CD4-positive, CD25-positive, alpha-beta regulatory T cell (primary cell): ENCODE results near the gene PGRMC2. TPM values are rescaled to one million over a fixed set of nuclear protein-coding genes. Genes with fewer than 3 reads are reported as not detected.
A peak's percentile ranks its signal among the peaks of the same experiment; 100 is the strongest.
"Not testable (repeated sequence)": the region's sequence is repeated elsewhere in the genome, so short reads cannot be mapped to it uniquely, and the experiment has no call there.

Experiments used
- ATAC-seq, 2 donors: fragments of 150-1000 bp; cut with Tn5 transposase; one replicate each; pipeline ENCODE4 v1.10.0; 2021; ENCODE audit warnings: low read depth in 2 of 2, moderate number of reproducible peaks in 2 of 2, moderate library complexity in 1 of 2
- DNase-seq, 3 donors: peaks; one replicate each; pipeline versions ENCODE4 v3.0.0 to v3.0.0-alpha.2; 2012 to 2022; ENCODE audit warnings: mixed read lengths in 1 of 3
- H3K27ac ChIP-seq: one replicate; pipeline ENCODE4 v1.7.0; 2013; ENCODE audit warnings: mild to moderate bottlenecking, low read length; ENCODE audit not compliant: insufficient read depth, poor library complexity, severe bottlenecking
- H3K27me3 ChIP-seq: one replicate; pipeline ENCODE4 v1.7.0; 2013; ENCODE audit warnings: low read length; ENCODE audit not compliant: control insufficient read depth, insufficient read depth
- H3K36me3 ChIP-seq: one replicate; pipeline ENCODE4 v1.7.0; 2013; ENCODE audit warnings: mild to moderate bottlenecking, low read length, moderate library complexity; ENCODE audit not compliant: control insufficient read depth, insufficient read depth
- H3K4me1 ChIP-seq: 2 replicates; pipeline ENCODE4 v1.7.0; 2013; ENCODE audit warnings: mild to moderate bottlenecking, low read length; ENCODE audit not compliant: insufficient read depth, control insufficient read depth, poor library complexity, severe bottlenecking
- H3K4me3 ChIP-seq: one replicate; pipeline ENCODE4 v1.7.0; 2013; ENCODE audit warnings: low read depth, mild to moderate bottlenecking, low read length, moderate library complexity
- H3K9me3 ChIP-seq, 2 experiments: 1 replicate in 1 of 2; 2 replicates in 1 of 2; pipeline ENCODE4 v1.7.0; 2013; ENCODE audit warnings: low read length in 2 of 2, mild to moderate bottlenecking in 1 of 2, moderate library complexity in 1 of 2; ENCODE audit not compliant: control insufficient read depth in 2 of 2
- H3K27ac Mint-ChIP-seq, 3 donors: one replicate each; pipeline ENCODE4 v1.8.0; 2020 to 2022; ENCODE audit warnings: mild to moderate bottlenecking in 3 of 3, mixed read lengths in 3 of 3, moderate library complexity in 2 of 3
- H3K27me3 Mint-ChIP-seq: one replicate; pipeline ENCODE4 v1.8.0; 2022; ENCODE audit warnings: mild to moderate bottlenecking, mixed read lengths
- H3K36me3 Mint-ChIP-seq: one replicate; pipeline ENCODE4 v1.8.0; 2020; ENCODE audit warnings: mixed read lengths
- H3K4me1 Mint-ChIP-seq, 4 donors: one replicate each; pipeline ENCODE4 v1.8.0; 2020 to 2022; ENCODE audit warnings: mixed read lengths in 4 of 4, mild to moderate bottlenecking in 1 of 4
- H3K4me3 Mint-ChIP-seq, 4 donors: one replicate each; pipeline ENCODE4 v1.8.0; 2020 to 2022; ENCODE audit warnings: mild to moderate bottlenecking in 4 of 4, mixed read lengths in 4 of 4, moderate library complexity in 3 of 4
- H3K9me3 Mint-ChIP-seq, 7 donors: one replicate each; pipeline ENCODE4 v1.8.0; 2020 to 2022; ENCODE audit warnings: mixed read lengths in 7 of 7, mild to moderate bottlenecking in 3 of 7, moderate library complexity in 2 of 7
- polyA plus RNA-seq, 4 donors: library from polyadenylated mRNA; unstranded; fragments of 300-500 nt; fragmentation: Illumina TruSeq; gene quantifications; one replicate each; pipeline ENCODE4 v1.2.3, GENCODE V29; 2021
- total RNA-seq: library from RNA; stranded (reverse); gene quantifications from one replicate; pipeline ENCODE4 v1.2.3, GENCODE V29; 2022

Gene PGRMC2
- total and polyA plus RNA-seq, 5 donors from 2014 or later = 12.7 to 48.6 (median 18.3) TPM

GRCh38 chr4:128281354-128281753 lies 6.3 kb downstream of the PGRMC2 start:
- Mint-ChIP-seq H3K4me3 (peak overlapping the region in 1 of 4 donors; percentile 45), H3K27ac (peak overlapping the region in 1 of 3 donors; percentile 2), H3K9me3 (no peaks in the 10 kb centered on the region), H3K36me3 (no peaks in the 10 kb centered on the region), H3K4me1 (peaks cover 40 to 64% (median 54%) of the 10 kb centered on the region in 4 donors), H3K27me3 (peaks cover under 1% of the 10 kb centered on the region)
- H3K27ac ChIP-seq = no peak overlapping the region
- H3K27me3 ChIP-seq = no peaks in the 10 kb centered on the region
- ATAC-seq = no peak
- no peak overlapping the region for H3K4me3 ChIP-seq
- no peaks in the 10 kb centered on the region for H3K36me3 ChIP-seq
- no peak for DNase-seq
- peaks cover 21% of the 10 kb centered on the region for H3K4me1 ChIP-seq
- H3K9me3 ChIP-seq = no peaks in the 10 kb centered on the region

DNA sequence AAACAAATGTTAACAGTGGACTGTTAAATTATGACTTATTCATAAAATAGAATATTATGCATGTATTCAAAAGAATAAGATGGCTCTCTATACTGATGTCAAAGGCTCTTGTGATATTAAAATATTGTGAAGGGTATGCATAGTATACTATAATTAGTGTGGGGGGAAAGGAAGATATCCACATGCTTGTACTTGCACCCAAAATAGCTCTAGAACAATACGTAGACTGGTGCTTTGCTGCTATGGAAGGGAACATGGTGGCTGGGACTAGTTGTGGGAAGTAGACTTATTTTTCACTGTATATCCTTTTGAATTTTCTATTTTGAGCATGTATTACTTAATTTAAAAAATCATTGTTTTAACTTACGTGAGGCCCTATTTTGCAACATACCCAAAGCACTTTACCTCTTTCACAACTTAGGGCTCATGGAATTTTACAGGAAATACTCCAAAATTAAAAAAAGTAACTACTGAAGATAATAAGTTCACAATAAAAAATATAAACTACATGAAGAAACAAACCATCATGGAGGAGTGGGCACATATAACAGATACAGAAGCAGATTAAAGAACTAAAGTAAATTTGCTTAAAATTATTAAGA lies 7.9 kb downstream of the PGRMC2 start:
- H3K36me3 Mint-ChIP-seq = no peaks in the 10 kb centered on the region
- H3K27me3 Mint-ChIP-seq = no peaks in the 10 kb centered on the region
- no peaks in the 10 kb centered on the region for H3K9me3 ChIP-seq
- no peaks in the 10 kb centered on the region for H3K9me3 Mint-ChIP-seq
- H3K4me3 ChIP-seq = no peak overlapping the region
- peaks cover 5% of the 10 kb centered on the region for H3K4me1 ChIP-seq
- no peaks in the 10 kb centered on the region for H3K27me3 ChIP-seq
- H3K27ac ChIP-seq = no peak overlapping the region
- DNase-seq (no peak), ATAC-seq (no peak)
- H3K4me3 Mint-ChIP-seq = peak overlapping the region in 1 of 4 donors; percentile 27
- H3K4me1 Mint-ChIP-seq = peaks cover 30 to 53% (median 44%) of the 10 kb centered on the region in 4 donors
- no peaks in the 10 kb centered on the region for H3K36me3 ChIP-seq
- peak overlapping the region in 1 of 3 donors; percentile 6 for H3K27ac Mint-ChIP-seq

DNA sequence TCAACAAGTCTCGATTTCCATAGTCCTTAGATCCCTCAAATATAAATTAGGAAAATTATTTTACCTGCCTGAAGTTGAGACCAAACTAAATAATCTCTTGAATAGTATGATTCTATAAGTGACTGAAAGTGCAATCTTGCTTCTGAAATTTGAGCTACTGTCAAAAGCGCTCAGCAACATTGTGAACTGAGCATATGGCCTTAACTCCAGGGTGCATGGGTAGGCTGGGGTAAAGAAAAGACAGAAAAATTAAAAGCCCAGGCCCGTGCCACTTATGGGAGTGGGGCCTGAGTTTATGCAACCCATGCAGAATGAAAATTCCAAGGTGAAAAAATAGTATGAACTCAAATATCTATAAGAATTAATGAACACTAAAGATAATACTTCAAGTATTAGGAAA lies 9.8 kb downstream of the PGRMC2 start:
- no peaks in the 10 kb centered on the region for H3K27me3 ChIP-seq
- H3K9me3 Mint-ChIP-seq = no peaks in the 10 kb centered on the region
- DNase-seq (no peak), ATAC-seq (no peak)
- no peak overlapping the region for H3K27ac Mint-ChIP-seq
- H3K4me1 ChIP-seq = no peaks in the 10 kb centered on the region
- peaks cover 30 to 55% (median 42%) of the 10 kb centered on the region in 4 donors for H3K4me1 Mint-ChIP-seq
- no peaks in the 10 kb centered on the region for H3K36me3 Mint-ChIP-seq
- H3K27ac ChIP-seq = no peak overlapping the region
- no peak overlapping the region for H3K4me3 Mint-ChIP-seq
- H3K36me3 ChIP-seq = no peaks in the 10 kb centered on the region
- H3K4me3 ChIP-seq = no peak overlapping the region
- H3K9me3 ChIP-seq = no peaks in the 10 kb centered on the region
- no peaks in the 10 kb centered on the region for H3K27me3 Mint-ChIP-seq

DNA sequence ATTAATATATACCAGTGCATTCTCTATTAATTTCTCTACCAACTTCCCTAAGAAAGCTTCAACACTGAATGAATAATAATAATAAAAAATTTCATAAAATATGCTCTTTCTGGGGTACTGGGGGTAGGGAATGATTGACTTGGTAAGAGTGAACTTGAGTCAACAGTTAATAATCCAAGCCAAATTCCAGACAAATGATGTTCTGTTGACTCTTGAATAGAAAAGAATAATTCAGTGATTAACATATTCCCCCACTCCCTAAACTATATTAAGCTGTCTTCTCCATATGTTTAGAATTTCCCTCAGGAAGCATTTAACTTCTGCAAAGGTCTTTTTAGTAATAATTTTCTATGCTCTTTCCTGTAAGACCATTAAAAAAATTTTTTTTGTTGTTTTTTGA lies 12.3 kb downstream of the PGRMC2 start:
- peaks cover 17 to 35% (median 22%) of the 10 kb centered on the region in 4 donors for H3K4me1 Mint-ChIP-seq
- H3K4me3 Mint-ChIP-seq = no peak overlapping the region
- no peaks in the 10 kb centered on the region for H3K9me3 Mint-ChIP-seq
- DNase-seq (no peak), ATAC-seq (no peak)
- Histone ChIP-seq H3K27ac (no peak overlapping the region), H3K27me3 (no peaks in the 10 kb centered on the region), H3K36me3 (peaks cover 17% of the 10 kb centered on the region), H3K9me3 (no peaks in the 10 kb centered on the region), H3K4me1 (no peaks in the 10 kb centered on the region), H3K4me3 (no peak overlapping the region)
- H3K27me3 Mint-ChIP-seq = no peaks in the 10 kb centered on the region
- peak overlapping the region in 1 of 3 donors; percentile 20 for H3K27ac Mint-ChIP-seq
- H3K36me3 Mint-ChIP-seq = peaks cover 7% of the 10 kb centered on the region

DNA sequence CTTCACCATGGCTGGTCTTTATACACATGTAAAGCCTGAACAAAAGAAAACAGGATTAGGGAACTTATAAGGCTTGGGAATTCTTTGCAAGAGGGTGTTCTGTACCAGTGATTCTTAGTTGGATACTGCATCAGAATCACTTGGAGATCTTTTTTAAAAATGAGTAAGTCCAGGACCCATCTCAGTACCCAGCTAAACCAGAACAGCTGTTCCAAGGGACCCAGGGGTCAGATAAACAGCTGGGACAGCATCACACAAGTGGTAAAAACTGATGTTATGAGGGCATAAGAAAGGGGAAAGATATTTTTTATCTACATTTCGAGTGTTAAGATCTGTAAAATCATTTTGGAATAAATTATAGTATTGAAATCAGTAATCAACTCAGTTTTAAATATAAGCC lies 16.1 kb downstream of the PGRMC2 start:
- Histone ChIP-seq H3K4me1 (no peaks in the 10 kb centered on the region), H3K9me3 (no peaks in the 10 kb centered on the region), H3K27me3 (no peaks in the 10 kb centered on the region), H3K27ac (no peak overlapping the region), H3K4me3 (no peak overlapping the region), H3K36me3 (peaks cover 28% of the 10 kb centered on the region)
- H3K9me3 Mint-ChIP-seq = no peaks in the 10 kb centered on the region
- H3K4me3 Mint-ChIP-seq = no peak overlapping the region
- H3K27ac Mint-ChIP-seq = no peak overlapping the region
- peaks cover 7% of the 10 kb centered on the region for H3K36me3 Mint-ChIP-seq
- peaks cover 6 to 20% (median 12%) of the 10 kb centered on the region in 4 donors for H3K4me1 Mint-ChIP-seq
- DNase-seq (no peak), ATAC-seq (no peak)
- H3K27me3 Mint-ChIP-seq = no peaks in the 10 kb centered on the region

GRCh38 chr4:128268970-128269369 lies 18.6 kb downstream of the PGRMC2 start:
- Mint-ChIP-seq H3K36me3 (peaks cover 7% of the 10 kb centered on the region), H3K4me3 (no peak overlapping the region), H3K27me3 (no peaks in the 10 kb centered on the region), H3K9me3 (peaks cover 0 to 9% (median 0%) of the 10 kb centered on the region in 7 donors), H3K4me1 (peaks cover 0 to 12% (median 7%) of the 10 kb centered on the region in 4 donors), H3K27ac (peak overlapping the region in 1 of 3 donors; percentile 43)
- DNase-seq (no peak), ATAC-seq (no peak)
- H3K4me3 ChIP-seq = no peak overlapping the region
- peaks cover 5 to 13% of the 10 kb centered on the region in 2 experiments for H3K9me3 ChIP-seq
- H3K4me1 ChIP-seq = no peaks in the 10 kb centered on the region
- H3K27me3 ChIP-seq = no peaks in the 10 kb centered on the region
- peaks cover 28% of the 10 kb centered on the region for H3K36me3 ChIP-seq
- no peak overlapping the region for H3K27ac ChIP-seq

DNA sequence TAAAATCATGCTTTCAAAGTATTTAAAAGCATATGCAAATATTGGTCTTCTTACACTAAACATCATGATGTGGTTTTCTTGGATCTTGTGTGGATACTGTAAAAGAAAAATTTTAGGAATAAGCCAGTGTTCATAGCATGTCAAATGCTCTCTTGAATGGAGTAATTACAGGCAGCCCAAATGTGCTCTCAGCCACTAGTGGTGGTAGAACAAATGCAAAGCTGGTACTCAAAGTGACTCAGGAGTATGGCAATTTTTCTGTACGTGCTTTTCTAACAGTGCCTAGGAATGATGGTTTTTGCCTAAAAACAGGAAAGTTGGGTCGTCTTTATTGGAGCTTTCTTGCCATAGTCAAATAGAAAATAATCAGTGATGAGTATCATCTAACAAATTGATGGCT lies 19.9 kb downstream of the PGRMC2 start:
- Mint-ChIP-seq H3K27ac (no peak overlapping the region), H3K4me1 (peaks cover 0 to 2% (median under 1%) of the 10 kb centered on the region in 4 donors), H3K27me3 (no peaks in the 10 kb centered on the region), H3K4me3 (no peak overlapping the region), H3K36me3 (peaks cover 7% of the 10 kb centered on the region), H3K9me3 (peaks cover 0 to 10% (median 0%) of the 10 kb centered on the region in 7 donors)
- ATAC-seq (no peak), DNase-seq (no peak)
- Histone ChIP-seq H3K27me3 (no peaks in the 10 kb centered on the region), H3K4me1 (no peaks in the 10 kb centered on the region), H3K9me3 (peaks cover 5 to 13% of the 10 kb centered on the region in 2 experiments), H3K27ac (no peak overlapping the region), H3K4me3 (no peak overlapping the region), H3K36me3 (peaks cover 28% of the 10 kb centered on the region)

DNA sequence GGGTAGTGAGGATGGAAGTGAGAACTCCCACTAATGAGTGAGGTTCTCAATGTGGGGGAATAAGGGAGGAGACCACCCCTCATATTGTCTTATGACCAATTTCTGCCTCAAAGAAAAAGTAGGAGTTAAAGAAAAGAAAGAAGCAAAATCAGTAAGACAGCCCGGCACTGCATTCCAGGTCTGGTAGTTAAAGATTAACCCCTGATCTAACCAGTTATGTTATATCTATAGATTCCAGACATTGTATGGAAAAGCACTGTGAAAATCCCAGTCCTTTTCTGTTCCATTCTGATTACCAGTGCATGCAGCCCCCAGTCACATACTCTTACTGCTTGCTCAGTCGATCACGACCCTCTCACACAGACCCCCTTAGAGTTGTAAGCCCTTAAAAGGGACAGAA lies 20.4 kb downstream of the PGRMC2 start:
- peaks cover 0 to 10% (median 0%) of the 10 kb centered on the region in 7 donors for H3K9me3 Mint-ChIP-seq
- H3K27ac ChIP-seq = not testable (repeated sequence)

More for the DNA sequence above, 20.4 kb downstream of the PGRMC2 start:
- H3K4me3 ChIP-seq, H3K4me3 Mint-ChIP-seq, H3K4me1 Mint-ChIP-seq, H3K27ac Mint-ChIP-seq, ATAC-seq, DNase-seq, H3K36me3 Mint-ChIP-seq, H3K27me3 Mint-ChIP-seq, H3K27me3 ChIP-seq, H3K4me1 ChIP-seq: not testable (repeated sequence)
- peaks cover 28% of the 10 kb centered on the region for H3K36me3 ChIP-seq
- peaks cover 5 to 13% of the 10 kb centered on the region in 2 experiments for H3K9me3 ChIP-seq
